Osteocyte (in vitro differentiated cells): Measurements from ENCODE around the gene KLLN. TPM values are rescaled to one million over a fixed set of nuclear protein-coding genes. Genes with fewer than 3 reads are reported as not detected.
"Not testable (repeated sequence)": the region's sequence is repeated elsewhere in the genome, so short reads cannot be mapped to it uniquely, and the experiment has no call there.

Source experiments
- DNase-seq: peaks from one replicate; pipeline ENCODE4 v3.0.0; 2021; ENCODE audit warnings: mixed read lengths; ENCODE audit not compliant: unreplicated experiment; ENCODE audit errors: extremely low spot score
- H3K27ac Mint-ChIP-seq: one replicate; pipeline ENCODE4 v1.8.0; 2021; ENCODE audit warnings: mild to moderate bottlenecking, mixed read lengths; ENCODE audit not compliant: unreplicated experiment
- H3K27me3 Mint-ChIP-seq: one replicate; pipeline ENCODE4 v1.8.0; 2021; ENCODE audit warnings: mixed read lengths; ENCODE audit not compliant: unreplicated experiment
- H3K36me3 Mint-ChIP-seq: one replicate; pipeline ENCODE4 v1.8.0; 2021; ENCODE audit warnings: mixed read lengths; ENCODE audit not compliant: unreplicated experiment
- H3K4me1 Mint-ChIP-seq: one replicate; pipeline ENCODE4 v1.8.0; 2021; ENCODE audit warnings: mixed read lengths; ENCODE audit not compliant: unreplicated experiment
- H3K4me3 Mint-ChIP-seq: one replicate; pipeline ENCODE4 v1.8.0; 2021; ENCODE audit warnings: mild to moderate bottlenecking, moderate library complexity, mixed read lengths; ENCODE audit not compliant: unreplicated experiment
- H3K9me3 Mint-ChIP-seq: one replicate; pipeline ENCODE4 v1.8.0; 2021; ENCODE audit warnings: mixed read lengths; ENCODE audit not compliant: unreplicated experiment
- long read RNA-seq: library from polyadenylated mRNA; unstranded; transcript quantifications from one replicate; pipeline ENCODE4 v2.0.0, GENCODE V29; 2021
- total RNA-seq: library from RNA; stranded (reverse); gene quantifications from 2 replicates; pipeline ENCODE4 v1.2.1, GENCODE V29; 2021
- TF ChIP-seq, protein P1 (sequence below): fragments of 200-600 bp; sonication (generic); IDR thresholded peaks from 2 replicates; pipeline ENCODE4 v1.5.0; 2021; ENCODE audit warnings: antibody characterized with exemption, mild to moderate bottlenecking, moderate library complexity

Gene KLLN
- 0.39 and 0.46 TPM in 2 replicates for total RNA-seq
- long read RNA-seq, full-length matches to known transcripts: 1 of 1 reads
- long read RNA-seq, partial matches to known transcripts: 0 of 1 reads
- long read RNA-seq, other reads (novel, unspliced or antisense): 0 of 1 reads

DNA sequence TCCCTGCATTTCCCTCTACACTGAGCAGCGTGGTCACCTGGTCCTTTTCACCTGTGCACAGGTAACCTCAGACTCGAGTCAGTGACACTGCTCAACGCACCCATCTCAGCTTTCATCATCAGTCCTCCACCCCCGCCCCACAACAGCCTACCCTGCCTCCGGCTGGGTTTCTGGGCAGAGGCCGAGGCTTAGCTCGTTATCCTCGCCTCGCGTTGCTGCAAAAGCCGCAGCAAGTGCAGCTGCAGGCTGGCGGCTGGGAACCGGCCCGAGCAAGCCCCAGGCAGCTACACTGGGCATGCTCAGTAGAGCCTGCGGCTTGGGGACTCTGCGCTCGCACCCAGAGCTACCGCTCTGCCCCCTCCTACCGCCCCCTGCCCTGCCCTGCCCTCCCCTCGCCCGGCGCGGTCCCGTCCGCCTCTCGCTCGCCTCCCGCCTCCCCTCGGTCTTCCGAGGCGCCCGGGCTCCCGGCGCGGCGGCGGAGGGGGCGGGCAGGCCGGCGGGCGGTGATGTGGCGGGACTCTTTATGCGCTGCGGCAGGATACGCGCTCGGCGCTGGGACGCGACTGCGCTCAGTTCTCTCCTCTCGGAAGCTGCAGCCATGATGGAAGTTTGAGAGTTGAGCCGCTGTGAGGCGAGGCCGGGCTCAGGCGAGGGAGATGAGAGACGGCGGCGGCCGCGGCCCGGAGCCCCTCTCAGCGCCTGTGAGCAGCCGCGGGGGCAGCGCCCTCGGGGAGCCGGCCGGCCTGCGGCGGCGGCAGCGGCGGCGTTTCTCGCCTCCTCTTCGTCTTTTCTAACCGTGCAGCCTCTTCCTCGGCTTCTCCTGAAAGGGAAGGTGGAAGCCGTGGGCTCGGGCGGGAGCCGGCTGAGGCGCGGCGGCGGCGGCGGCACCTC lies at the start of gene KLLN, which contains the start of gene PTEN:
TSS of gene KLLN (minus strand) at position 481 of the 891 bp plus-strand sequence. CDS start 1,046 bp downstream, outside the sequence.
TSS of gene PTEN (plus strand) at position 573 of the 891 bp plus-strand sequence. CDS start 845 bp downstream, outside the sequence.
- TF ChIP-seq, protein P1, sequence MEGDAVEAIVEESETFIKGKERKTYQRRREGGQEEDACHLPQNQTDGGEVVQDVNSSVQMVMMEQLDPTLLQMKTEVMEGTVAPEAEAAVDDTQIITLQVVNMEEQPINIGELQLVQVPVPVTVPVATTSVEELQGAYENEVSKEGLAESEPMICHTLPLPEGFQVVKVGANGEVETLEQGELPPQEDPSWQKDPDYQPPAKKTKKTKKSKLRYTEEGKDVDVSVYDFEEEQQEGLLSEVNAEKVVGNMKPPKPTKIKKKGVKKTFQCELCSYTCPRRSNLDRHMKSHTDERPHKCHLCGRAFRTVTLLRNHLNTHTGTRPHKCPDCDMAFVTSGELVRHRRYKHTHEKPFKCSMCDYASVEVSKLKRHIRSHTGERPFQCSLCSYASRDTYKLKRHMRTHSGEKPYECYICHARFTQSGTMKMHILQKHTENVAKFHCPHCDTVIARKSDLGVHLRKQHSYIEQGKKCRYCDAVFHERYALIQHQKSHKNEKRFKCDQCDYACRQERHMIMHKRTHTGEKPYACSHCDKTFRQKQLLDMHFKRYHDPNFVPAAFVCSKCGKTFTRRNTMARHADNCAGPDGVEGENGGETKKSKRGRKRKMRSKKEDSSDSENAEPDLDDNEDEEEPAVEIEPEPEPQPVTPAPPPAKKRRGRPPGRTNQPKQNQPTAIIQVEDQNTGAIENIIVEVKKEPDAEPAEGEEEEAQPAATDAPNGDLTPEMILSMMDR: no peak
- no peaks in the 10 kb centered on the region for H3K27me3 Mint-ChIP-seq
- peaks cover 20% of the 10 kb centered on the region for H3K4me1 Mint-ChIP-seq
- H3K9me3 Mint-ChIP-seq: no peaks in the 10 kb centered on the region
- H3K27ac Mint-ChIP-seq: peak within 1 kb of the TSS; percentile 89
- H3K4me3 Mint-ChIP-seq: peak within 1 kb of the TSS; percentile 95
- peak; percentile 96 for DNase-seq
- H3K36me3 Mint-ChIP-seq: no peaks in the 10 kb centered on the region

DNA sequence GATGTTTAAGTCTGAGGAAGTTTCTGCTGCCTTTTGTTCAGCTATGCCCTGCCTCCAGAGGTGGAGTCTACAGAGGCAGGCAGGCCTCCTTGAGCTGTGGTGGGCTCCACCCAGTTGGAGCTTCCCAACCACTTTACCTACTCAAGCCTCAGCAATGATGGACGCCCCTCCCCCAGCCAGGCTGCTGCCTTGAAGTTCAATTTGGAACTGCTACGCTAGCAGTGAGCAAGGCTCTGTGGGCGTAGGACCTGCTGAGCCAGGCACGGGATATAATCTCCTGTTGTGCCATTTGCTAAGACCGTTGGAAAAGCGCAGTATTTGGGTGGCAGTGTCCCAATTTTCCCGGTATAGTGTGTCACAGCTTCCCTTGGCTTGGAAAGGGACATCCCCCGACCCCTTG lies 40.1 kb upstream of the KLLN start:
- peaks cover 16% of the 10 kb centered on the region for H3K4me1 Mint-ChIP-seq
- DNase-seq, H3K27me3 Mint-ChIP-seq, H3K4me3 Mint-ChIP-seq, H3K27ac Mint-ChIP-seq: not testable (repeated sequence)
- peaks cover 48% of the 10 kb centered on the region for H3K36me3 Mint-ChIP-seq
- peaks cover 25% of the 10 kb centered on the region for H3K9me3 Mint-ChIP-seq

- Mint-ChIP-seq H3K36me3 (peaks cover 32% of the 10 kb centered on the region), H3K9me3 (peaks cover 20% of the 10 kb centered on the region), H3K4me1 (peaks cover 40% of the 10 kb centered on the region)
- H3K27ac Mint-ChIP-seq, H3K27me3 Mint-ChIP-seq, H3K4me3 Mint-ChIP-seq, DNase-seq: not testable (repeated sequence)
These were observed 34.6 kb upstream of the KLLN start for GRCh38 chr10:87897957-87898356.

GRCh38 chr10:87896216-87896615 lies 32.9 kb upstream of the KLLN start:
- peaks cover 6% of the 10 kb centered on the region for H3K9me3 Mint-ChIP-seq
- H3K27me3 Mint-ChIP-seq: no peaks in the 10 kb centered on the region
- no peak for DNase-seq
- no peak overlapping the region for H3K4me3 Mint-ChIP-seq
- H3K36me3 Mint-ChIP-seq: peaks cover 22% of the 10 kb centered on the region
- H3K4me1 Mint-ChIP-seq: peaks cover 47% of the 10 kb centered on the region
- TF ChIP-seq, protein P1: no peak
- no peak overlapping the region for H3K27ac Mint-ChIP-seq

DNA sequence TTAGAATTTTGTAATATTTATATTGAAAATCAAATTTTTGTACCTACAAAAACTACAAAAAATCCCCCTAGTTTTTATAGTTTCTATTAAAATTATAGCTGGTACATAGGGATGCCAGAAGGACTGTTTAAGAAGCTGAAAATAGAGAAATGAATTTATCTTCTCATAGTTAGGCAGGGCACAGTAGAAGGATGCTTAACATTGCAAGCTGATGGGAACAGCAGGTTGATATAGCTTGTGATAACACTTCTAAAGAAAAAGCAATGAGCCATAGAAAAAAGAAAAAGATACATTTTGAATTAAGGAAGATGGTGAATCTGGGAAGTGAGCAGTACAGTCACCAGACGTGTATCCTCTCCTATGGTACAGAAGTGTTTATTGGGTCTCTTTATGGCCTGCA lies 32.1 kb upstream of the KLLN start:
- no peak overlapping the region for H3K27ac Mint-ChIP-seq
- TF ChIP-seq, protein P1: no peak
- H3K27me3 Mint-ChIP-seq: no peaks in the 10 kb centered on the region
- DNase-seq: no peak
- no peaks in the 10 kb centered on the region for H3K9me3 Mint-ChIP-seq
- H3K36me3 Mint-ChIP-seq: peaks cover 15% of the 10 kb centered on the region
- H3K4me1 Mint-ChIP-seq: peaks cover 47% of the 10 kb centered on the region
- no peak overlapping the region for H3K4me3 Mint-ChIP-seq
